Stimulated activated CD4-positive, alpha-beta T cell treated with anti-CD3 and anti-CD28 coated beads, Interleukin-15, amount 100 ng/mL, for 48 hours (primary cell): ENCODE results near the gene RCL1.
"Not testable (repeated sequence)": the region's sequence is repeated elsewhere in the genome, so short reads cannot be mapped to it uniquely, and the experiment has no call there.

Source experiments
- DNase-seq, 2 donors: peaks; one replicate each; pipeline ENCODE4 v3.0.0-alpha.2; 2020; ENCODE audit warnings: low read depth in 2 of 2

RCL1 gene

DNA sequence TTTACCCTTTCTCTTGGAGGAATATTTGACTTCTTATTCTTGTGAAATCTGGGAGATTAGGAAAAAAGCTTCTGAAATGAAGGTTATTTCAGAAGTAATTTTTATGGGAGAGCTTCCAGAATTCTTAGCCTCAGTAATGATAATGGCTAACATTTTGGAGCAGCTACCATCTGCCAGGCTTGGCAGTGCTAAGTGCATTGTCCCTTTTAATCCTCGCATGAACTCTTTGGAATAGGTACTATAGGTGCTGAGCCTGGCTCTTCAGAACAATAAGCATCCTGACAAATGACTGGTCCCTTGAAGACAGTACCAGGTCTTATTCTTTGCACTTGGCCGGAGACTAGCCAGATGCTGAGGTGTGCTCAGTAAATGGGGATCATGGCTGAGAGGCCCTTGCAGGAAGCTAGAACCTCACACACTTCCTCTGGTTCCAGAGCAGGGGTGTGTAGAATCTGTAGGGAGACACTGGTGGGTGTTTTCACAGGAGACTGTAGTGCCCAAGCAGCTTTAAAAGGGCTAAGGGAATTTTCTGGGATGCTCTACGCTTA is 90.7 kb downstream of the RCL1 start:
- DNase-seq = no peak

DNA sequence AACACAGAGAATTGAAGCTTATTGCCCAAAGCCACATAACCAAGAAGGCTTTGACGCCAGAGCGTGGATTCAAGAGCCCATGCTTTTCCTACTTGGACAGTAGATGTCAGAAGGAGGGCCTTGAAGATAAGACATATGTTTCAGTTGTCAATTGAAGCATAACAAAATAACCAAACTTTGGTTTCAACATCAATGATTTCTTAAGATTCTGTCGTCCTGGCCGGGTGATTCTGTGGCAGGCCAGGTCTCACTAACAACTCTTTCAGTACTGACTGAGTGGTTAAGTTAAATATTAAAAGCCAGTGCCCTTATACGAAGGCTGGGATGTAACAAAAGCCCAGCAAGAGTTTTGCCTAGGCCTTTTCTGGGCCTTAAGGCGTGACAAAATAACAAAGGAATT is 94.0 kb downstream of the RCL1 start:
- DNase-seq = no peak

GRCh38 chr9:4887556-4887955 is 94.8 kb downstream of the RCL1 start:
- no peak for DNase-seq

- no peak for DNase-seq
These were observed 97.5 kb downstream of the RCL1 start for GRCh38 chr9:4890242-4890641.

DNA sequence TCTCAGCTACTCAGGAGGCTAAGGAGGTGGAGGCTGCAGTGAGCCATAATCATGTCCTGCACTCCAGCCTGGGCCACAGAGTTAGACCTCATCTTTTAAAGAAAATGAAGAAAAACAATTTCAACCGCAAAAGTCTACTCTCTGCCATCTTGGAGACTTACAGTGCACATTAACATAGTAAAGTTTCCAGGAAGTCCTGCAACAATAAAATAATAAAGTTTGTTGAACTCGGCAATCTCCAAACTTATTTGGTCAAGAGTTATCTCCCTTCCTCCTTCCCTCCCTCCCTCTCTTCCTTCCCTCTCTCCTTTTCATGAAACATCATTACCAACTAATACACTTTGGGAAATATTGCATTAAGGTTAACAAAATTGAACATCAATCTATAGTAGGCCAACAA is 98.2 kb downstream of the RCL1 start:
- no peak for DNase-seq

- no peak for DNase-seq
These were observed 98.9 kb downstream of the RCL1 start for GRCh38 chr9:4891674-4892073.

DNA sequence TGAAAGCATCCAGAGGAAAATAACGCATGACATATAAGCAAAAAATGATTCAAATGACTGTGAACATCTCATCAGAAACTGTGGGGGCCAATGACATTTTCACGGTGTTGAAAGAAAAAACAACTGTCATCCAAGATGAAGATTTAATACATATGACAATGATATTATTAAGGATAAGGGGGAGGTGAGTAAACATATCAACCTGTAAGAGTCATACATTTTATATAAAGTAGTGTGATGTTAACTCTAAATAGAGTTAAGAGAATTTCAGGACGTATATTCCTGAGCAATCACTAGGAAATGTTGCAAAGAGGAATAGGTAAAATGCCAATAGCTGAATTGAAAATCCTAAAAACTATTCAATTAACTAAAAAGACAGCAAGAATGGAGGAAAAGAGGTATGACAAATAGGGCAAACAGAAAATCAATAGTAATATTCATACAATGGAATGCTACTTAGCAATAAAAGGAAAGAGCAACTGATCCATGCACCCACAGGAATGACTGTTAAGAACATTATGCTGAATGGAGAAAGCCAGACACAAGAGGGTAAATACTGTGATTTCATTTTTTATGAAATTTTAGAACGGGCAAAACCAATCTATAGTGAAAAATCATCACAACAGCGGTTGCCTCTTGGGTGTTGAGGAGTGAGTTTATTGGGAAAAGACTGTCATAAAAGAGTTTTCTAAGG is 99.9 kb downstream of the RCL1 start:
- no peak for DNase-seq

DNA sequence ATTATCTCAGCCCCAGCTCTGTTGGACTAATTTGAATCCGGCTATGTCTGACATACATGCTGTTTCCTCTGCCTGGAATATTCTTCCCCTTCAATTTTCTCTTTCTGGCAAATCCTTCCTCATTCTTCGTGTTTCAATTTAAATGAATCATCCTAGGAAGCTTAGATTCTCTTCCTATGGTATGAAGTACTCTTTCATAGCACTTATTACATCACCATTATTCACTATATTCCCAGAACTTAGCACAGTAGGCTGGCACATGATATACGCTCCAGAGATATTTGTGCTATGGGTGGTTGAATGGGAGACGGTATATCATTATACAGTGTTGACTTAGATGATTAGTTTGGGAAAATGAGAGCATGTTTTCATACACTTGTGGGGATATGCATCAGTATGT is 101.3 kb downstream of the RCL1 start:
- DNase-seq = no peak

- DNase-seq = not testable (repeated sequence)
These were observed 107.1 kb downstream of the RCL1 start for GRCh38 chr9:4899853-4900252.

GRCh38 chr9:4901401-4902134 is 108.8 kb downstream of the RCL1 start:
- DNase-seq = not testable (repeated sequence)

DNA sequence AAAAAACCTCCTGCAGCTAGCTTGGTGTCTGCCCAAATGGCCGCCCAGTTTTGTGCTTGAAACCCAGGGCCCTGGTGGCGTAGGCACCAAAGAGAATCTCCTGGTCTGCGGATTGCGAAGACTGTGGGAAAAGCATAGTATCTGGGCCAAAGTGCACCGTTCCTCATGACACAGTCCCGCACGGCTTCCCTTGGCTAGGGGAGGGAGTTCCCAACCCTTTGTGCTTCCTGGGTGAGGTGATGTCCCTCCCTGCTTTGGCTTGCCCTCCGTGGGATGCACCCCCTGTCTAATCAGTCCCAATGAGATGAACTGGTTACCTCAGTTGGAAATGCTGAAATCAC is 109.4 kb downstream of the RCL1 start:
- DNase-seq = no peak

- no peak for DNase-seq
These were observed 111.8 kb downstream of the RCL1 start for GRCh38 chr9:4904322-4905134.

GRCh38 chr9:4905135-4905490 is 112.4 kb downstream of the RCL1 start:
- no peak for DNase-seq
